ENCODE measurements around the gene RAB11FIP3.
"Not testable (repeated sequence)": the region's sequence is repeated elsewhere in the genome, so short reads cannot be mapped to it uniquely, and the experiment has no call there.

RAB11FIP3 gene

DNA sequence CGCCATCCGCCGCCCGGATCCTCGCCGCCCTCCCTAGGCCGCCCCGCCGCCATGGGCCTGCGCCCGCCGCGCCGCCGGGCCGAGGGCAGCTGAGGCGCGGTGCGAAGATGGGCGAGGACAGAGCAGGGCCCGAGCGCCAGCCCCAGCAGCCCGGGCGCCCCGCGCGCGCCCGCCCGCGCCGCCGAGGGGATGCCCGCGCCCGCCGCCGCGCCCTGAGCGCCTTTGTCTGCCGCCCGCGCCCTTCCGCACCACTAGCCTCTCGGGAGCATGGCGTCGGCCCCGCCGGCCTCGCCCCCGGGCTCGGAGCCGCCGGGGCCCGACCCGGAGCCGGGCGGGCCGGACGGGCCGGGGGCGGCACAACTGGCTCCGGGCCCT lies 278 bp downstream of the RAB11FIP3 start:
- DNase-seq = no peak

DNA sequence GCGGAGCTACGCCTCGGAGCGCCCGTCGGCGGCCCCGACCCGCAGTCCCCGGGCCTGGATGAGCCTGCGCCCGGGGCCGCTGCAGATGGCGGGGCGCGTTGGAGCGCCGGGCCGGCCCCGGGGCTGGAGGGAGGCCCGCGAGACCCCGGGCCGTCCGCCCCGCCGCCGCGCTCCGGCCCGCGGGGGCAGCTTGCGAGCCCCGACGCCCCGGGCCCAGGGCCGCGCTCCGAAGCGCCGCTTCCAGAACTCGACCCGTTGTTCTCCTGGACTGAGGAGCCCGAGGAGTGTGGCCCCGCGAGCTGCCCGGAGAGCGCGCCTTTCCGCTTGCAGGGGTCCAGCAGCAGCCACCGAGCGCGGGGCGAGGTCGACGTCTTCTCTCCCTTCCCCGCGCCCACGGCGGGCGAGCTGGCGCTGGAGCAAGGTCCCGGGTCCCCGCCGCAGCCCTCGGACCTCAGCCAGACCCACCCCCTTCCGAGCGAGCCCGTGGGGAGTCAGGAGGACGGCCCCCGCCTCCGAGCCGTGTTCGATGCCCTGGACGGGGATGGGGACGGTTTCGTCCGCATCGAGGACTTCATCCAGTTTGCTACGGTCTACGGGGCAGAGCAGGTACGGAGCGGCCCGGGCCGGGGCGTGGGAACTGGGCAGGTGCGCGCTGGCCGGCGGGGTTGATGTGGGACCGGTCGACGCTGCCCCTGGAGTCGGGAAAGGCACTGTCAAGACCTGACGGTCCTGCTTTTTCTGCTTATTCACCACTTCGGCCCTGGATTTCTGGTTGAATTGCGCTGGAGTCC lies 861 bp downstream of the RAB11FIP3 start:
- no peak for DNase-seq

DNA sequence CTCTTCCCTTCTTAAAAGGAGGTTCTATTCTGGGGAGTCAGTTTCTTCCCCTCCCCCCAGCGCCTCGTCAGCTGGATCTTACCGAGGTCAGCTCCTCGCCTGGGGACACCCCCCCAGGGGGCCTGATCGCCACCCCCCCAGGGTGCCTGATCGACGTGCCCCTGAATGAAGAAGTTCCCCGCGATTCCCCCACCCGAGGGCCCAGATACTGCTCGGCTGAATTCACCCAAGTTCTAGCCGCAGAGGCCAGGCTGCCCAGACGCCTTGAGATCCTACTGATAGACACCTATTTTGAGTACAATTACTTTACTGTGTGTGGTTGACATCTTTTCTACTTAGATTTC lies 1.4 kb downstream of the RAB11FIP3 start:
- DNase-seq = no peak

DNA sequence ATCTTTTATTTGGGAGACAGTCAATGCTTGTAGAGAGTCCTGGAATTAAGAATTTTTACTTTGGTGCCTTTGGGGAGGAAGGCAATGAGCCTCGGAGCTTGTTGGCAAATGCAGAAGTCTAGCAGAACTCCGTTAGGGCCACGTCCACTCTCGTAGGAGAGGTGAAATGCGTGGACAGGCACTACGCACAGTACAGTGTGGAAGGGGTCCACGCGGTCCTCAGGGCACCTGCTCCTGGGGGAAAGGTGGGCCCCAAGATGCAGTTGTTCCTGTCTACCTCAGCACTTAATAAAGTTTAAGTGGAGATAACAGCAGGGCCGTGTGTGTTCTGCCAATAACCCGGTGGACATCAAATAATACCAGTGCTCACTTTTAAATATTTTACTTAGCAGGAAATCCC lies 1.8 kb downstream of the RAB11FIP3 start:
- no peak for DNase-seq

DNA sequence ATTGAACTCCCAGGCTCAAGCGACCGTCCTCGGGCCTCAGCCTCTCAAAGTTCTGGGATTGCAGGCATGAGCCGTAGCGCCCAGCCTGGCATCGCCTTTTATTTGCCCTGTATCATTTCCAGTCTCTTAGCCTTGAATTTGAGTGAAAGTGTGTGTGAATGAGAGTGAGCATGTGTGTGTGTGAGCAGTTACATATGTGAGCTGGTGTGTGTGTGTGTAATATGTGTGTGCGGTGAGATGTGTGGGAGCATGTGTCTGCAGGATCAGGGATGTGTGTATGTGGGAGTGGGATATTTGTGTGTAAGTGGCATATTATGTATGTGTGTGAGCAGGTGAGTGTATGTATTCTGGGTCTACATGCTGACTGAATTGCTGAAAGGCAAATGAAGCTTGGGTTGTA lies 5.5 kb downstream of the RAB11FIP3 start:
- DNase-seq = no peak

DNA sequence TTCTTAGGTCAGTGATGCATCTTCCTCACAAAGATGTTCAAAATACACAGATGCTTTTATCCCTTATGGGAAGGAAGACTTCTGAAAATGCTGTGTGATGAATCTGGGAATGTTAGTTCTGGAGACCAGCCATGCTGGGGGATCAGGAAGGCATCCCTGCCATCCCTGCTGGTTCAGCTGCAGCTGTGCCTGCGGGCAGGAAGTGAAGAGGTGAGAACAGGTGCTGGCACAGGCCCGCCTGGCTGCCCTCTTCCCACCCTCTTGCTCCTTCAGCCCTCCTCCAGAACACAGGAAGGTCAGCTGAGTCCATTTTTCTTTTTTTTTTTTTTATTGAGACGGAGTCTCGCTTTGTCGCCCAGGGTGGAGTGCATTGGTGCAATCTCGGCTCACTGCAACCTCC lies 15.2 kb downstream of the RAB11FIP3 start:
- DNase-seq = no peak

DNA sequence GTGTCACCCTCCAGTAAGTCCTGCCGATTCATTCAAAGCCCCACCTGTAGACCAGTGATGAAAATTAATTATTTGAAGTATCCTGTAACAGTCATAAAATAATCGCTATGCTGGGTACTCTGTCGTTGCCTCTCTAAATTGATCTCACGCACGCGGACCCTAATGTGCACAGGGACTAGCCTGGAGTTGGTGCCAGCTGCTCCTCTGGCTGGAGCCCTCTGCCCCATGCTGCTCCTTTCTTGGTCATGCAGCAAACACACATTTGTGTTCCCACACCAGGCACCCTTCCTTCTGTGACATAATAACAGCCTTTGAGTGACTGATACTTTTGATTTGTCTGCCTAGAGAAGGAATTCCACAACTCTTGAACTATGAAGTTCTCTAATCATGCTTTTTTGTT lies 16.0 kb downstream of the RAB11FIP3 start:
- DNase-seq = no peak

DNA sequence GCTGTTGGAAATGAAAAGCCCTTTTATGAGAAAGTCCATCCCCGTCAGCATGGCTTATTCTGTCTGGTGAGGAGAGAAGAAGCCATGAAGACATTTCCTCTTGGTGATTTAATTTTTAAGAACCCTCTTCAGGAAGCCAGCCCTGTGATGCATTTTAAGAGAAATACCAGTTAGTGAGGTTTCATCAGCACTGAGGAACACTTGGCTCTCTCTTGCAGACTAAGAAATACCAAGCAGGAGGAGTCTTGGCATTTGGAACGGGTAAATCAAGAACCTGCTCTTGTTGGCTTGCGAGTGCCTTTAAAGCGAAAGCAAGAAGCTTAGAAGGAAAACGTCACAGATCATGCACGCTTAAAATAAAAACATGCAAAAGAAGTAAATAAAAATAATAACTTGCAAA lies 17.5 kb downstream of the RAB11FIP3 start:
- no peak for DNase-seq

DNA sequence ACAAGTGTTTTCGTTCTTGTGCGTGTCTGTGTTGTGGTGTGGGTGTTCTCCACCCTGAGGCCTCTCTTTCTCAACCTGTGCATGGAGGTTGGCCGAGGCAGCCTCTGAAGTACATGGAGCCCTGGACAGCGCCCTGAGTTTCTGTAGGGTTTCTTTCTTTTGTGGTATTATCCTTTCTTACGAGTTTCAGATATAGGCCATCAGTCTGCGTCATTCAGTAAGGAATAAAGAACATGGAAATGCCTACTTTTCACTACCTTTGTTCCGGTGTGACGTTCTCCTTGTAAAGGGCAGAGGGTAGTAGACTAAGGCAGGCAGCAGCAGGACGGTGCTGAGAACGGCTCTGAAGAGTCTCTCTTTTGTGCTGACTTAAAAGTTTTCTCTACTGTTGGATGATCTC lies 18.6 kb downstream of the RAB11FIP3 start:
- no peak for DNase-seq

DNA sequence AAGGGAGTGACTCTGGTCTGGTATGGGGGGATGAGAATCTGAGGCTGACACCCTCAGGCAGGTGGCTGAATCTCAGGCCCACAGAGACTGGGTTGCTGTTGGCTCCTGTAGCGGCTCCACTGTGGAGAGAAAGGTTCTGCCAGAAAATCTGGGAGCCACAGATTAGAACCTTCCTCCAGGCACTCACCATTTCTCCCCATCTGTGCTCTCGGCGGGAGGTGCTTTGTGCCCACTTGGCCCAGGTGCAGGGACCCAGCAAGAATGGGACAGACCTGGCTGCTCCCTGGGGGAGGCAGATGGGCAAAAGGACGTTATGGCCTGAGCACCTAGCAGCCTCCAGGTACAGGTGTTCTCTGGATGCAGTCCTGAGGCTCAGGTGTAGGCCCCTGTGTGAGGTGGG lies 20.1 kb downstream of the RAB11FIP3 start:
- DNase-seq = no peak

DNA sequence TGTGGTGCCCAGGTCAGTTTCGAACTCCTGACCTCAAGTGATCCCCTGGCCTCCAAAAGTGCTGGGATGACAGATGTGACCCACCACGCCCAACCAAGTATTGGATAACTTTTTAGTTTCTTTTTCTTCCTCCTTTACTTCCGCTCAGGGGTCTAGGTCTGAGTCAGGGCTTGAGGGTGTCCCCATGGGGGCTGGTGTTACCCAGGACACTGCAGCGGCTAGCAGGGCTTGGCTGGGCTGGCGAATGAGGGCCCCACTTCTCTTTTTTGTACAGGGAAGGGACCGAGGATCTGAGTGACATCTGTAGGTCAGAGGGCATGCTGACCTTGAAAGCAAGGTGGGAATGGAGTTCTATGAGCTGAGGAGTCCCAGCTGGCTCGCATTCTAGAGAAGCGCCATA lies 24.9 kb downstream of the RAB11FIP3 start:
- DNase-seq = no peak

DNA sequence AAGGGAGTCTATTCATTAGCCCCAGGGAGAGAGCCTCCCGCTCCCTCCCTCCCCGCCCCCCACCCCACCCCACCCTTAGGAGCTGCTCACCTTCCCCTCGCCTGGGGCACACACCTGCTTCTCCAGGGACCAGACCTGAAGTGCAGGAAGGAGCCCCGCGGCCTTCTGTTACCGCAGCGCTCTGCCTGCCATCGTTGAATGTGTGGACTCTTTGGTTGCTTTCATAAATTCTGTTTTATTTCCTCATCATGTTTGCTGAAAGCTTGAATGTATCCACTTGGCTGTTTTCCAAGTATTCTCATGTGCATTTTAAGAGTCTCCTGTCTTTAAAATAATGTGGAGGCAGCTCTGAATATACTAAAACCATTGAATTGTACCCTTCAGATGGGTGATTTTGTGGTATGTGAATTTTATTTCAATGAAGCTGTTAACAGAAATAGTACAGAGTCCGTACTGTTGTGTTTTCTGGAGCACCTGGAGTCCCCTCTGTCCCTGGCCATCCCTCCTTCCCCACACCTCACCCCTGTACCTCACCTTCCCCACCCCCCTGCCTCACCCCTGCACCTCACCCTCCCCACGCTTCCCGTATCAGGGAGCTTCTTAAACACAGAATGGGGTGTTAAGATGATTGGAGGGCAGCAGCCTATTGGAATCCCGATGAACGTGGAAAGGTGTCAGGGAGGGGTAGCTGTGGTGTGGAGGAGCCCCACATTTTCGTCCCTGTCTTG lies 25.5 kb downstream of the RAB11FIP3 start:
- DNase-seq = no peak

DNA sequence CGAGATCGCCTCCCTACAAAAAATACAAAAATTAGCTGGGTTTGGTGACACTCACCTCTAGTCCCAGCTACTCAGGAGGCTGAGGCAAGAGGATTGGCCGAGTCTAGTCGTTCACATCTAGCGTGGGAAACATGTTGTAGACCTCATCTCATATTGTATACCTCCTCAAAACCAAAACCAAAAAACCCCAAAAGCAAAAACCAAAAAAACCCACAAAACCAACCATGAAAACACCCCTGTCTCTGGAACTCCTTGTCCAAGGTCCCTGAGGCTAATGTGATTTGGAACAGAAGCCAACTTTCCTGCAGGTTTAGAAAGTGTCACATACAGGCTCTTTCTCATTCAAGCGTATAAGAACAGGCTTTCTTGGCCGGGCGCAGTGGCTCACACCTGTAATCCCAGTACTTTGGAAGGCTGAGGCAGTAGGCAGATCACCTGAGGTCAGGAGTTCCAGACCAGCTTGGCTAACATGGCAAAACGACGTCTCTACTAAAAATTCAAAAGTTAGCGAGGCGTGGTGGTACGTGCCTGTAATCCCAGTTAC lies 29.0 kb downstream of the RAB11FIP3 start:
- no peak for DNase-seq

DNA sequence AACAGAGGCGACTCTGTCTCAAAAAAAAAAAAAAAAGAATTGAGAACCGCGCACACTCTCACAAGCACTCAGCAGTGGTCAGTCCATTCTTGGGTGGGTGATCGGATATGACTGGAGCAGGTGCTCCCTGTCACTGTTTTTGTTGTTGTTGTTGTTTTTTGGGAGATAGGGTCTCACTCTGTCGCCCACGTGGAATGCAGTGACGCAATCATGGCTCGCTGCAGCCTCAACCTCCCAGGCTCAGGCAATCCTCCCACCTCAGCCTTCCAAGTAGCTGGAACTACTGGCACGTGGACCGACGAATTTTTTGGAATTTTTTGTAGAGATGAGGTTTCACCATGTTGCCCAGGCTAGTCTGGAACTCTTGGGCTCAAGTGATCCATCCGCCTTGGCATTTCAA lies 30.0 kb downstream of the RAB11FIP3 start:
- DNase-seq = no peak

DNA sequence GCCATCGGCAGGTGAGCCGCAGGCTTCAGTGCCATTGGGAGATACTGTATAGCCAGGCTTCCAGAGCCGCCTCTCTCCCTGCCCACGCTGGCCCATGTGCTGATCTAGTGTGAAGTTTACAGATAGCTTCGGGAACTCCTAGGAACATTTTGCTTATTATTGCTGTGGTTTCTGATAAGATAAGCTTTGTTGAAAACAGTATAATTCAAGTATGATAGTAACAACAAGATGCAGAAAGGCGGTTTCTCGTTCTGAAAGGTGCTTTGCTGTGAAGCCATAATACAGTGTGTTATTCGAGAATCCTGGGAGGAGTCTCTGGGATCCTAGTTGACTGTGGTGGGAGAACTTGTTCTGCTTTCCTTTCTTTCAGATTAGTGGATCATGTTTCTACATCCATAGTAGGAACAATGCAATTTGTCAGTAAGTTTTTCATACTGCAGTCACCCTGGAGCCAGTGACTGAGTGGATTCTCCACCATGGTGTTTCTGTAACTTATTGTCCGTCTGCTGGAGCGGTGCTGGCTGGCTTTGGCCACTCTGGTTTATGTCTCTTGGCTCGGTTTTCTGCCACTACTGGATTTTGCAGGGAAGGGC lies 31.5 kb downstream of the RAB11FIP3 start:
- no peak for DNase-seq

DNA sequence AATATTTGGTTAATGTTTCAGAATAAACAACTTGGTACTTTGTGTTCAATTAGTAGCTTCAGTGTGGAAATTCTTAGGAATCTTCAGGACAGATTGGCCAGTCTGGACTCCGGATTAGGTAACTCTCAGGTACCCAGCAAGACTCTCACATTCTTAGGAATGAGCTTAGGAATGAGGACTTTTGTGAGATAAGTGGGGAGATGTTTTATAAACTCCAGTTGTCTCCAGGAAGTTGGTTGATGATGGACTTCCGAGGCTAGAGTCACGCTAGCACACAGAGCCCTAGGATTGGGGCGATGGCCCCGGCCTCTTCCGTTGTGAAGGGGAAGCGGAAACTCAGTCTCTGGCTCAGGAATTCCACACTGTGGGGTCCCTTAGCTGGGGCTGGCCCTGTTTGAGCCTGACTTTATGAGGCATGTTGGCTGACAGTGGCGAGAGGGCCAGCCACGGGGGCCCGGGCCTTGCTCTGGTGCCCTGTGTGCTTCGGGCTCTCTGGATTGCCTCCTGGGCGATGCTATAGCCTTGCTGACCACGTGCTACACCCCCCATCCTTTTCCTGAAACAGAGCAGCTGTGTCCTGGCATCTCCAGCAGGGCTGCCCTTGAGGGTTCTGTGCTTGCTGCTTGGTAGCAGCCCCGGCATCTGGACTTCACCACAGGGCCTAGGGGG lies 32.4 kb downstream of the RAB11FIP3 start:
- no peak for DNase-seq

DNA sequence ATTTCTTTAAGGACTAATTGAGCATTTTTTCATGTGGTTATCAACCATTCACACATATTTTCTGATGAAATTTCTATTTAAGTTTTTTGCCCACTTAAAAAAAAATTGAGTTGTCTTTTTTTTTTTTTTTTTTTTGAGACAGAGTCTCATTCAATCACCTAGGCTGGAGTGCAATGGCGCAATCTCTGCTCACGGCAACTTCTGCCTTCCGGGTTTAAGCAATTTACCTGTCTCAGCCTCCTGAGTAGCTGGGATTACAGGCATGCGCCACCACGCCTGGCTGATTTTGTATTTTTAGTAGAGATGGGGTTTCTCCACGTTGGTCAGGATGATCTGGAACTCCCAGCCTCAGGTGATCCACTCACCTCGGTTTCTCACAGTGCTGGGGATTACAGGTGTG lies 34.3 kb downstream of the RAB11FIP3 start:
- DNase-seq = no peak

DNA sequence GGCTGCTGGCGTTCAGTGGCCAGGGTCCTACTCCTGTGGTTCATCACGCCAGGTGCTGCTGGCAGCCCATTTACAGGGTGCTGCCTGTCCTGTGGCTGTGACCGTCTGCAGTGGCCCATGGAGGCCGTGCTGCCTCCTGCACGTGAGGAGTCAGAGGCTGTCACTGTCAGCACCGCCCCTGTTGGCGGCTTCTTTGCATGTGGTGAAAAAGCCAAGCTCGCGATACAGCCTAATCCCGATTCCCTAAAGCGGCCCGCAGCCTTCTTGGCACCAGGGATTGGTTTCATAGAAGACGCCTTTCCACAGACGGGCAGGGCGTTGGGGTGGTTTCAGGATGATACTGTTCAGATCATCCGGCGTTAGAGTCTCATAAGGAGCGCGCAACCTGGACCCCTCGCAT lies 35.3 kb downstream of the RAB11FIP3 start:
- DNase-seq = no peak

DNA sequence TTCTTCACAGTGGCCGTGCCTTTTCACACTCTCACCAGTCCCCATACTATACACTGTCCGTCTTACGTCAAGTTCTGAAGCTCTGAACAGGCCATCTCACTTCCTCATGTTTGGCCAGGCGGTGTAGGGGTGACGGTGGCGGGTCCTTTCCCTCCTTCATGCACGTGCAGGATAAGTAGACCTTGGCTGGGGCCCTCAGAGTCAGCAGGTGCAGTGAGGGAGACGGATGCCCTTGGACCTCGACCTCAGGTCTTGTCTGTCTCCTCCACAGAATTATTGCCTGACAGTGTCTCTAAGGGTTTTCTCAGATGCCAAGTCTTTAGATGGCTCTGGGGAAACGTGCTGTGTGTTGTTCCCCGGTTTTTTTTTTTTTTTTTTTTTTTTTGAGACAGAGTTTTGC lies 37.6 kb downstream of the RAB11FIP3 start:
- DNase-seq = no peak

DNA sequence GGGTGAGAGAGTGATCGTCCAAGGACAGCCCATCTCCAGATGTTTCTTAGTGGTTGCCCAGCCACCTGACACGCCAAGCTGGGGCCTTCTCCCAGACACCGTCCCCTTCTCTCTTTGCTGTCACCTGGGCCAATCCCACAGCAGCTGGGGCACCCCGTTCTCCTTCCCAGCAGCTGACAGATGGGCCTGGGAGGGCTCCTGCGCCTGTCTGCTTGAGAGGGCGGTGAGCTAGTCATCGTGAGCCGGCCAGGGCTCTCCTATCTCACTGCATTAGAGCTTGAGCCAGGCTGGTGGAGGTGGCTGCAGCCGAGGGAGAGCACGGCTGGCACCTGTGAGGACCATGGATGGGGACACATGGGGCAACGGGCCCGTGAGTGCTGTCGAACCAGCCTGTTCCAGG lies 41.2 kb downstream of the RAB11FIP3 start:
- DNase-seq = no peak

DNA sequence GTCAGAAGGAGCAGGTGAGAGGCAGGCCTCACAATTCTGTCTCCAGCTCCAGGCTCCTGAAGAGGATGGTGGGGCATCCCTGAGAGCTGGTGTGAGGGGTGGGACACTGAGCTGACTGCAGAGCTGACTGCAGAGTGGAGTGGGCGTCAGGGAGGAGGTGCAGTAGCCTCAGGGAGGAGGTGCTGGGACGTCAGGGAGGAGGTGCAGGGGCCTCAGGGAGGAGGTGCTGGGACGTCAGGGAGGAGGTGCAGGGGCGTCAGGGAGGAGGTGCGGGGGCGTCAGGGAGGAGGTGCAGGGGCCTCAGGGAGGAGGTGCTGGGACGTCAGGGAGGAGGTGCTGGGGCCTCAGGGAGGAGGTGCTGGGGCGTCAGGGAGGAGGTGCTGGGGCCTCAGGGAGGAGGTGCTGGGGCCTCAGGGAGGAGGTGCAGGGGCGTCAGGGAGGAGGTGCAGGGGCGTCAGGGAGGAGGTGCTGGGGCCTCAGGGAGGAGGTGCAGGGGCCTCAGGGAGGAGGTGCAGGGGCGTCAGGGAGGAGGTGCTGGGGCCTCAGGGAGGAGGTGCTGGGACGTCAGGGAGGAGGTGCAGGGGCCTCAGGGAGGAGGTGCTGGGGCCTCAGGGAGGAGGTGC lies 41.9 kb downstream of the RAB11FIP3 start:
- not testable (repeated sequence) for DNase-seq

DNA sequence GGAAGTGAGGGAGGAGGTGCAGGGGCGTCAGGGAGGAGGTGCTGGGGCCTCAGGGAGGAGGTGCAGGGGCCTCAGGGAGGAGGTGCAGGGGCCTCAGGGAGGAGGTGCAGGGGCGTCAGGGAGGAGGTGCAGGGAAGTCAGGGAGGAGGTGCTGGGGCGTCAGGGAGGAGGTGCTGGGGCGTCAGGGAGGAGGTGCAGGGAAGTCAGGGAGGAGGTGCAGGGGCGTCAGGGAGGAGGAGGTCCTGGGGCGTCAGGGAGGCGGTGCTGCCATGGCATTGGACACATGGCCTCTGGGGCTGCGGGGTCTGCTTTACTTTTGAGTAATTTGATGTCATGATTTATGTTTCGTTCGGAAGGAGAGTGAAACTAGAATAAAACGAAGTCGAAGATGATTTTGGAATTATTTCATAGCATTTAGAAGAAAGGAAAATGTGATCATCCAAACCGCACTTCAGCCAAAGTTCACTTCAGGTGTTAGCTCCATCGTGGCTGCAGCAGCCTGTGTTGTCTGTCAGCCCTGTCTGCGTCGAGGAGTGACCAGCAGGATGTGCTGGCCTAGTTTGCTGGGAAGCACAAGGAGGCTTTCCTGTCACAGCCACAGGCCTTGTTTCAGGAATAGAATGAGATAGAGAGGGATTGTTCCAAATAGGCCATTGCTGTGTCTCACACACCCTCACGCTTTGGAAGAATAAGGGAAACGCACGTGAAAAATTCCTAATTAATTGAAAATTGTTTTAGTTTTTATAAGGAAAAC lies 42.8 kb downstream of the RAB11FIP3 start:
- no peak for DNase-seq

Measured in CD4-positive, alpha-beta T cell treated with Interferon gamma for 1 hour (primary cell).